ENCODE results near the gene SARM1.

SARM1 gene

GRCh38 chr17:28370744-28371103 is 770 bp upstream of the SARM1 start:
- H3K4me3 ChIP-seq (ENCODE audit: control insufficient read depth, low read depth, low read length), result no peak overlapping the region
- DNase-seq (ENCODE audit: low read depth), result no peak
- no peak for TF ChIP-seq CTCF (conservative IDR thresholded peaks at IDR 0.05; ENCODE audit: control insufficient read depth, insufficient read depth, low read depth, low read length)

DNA sequence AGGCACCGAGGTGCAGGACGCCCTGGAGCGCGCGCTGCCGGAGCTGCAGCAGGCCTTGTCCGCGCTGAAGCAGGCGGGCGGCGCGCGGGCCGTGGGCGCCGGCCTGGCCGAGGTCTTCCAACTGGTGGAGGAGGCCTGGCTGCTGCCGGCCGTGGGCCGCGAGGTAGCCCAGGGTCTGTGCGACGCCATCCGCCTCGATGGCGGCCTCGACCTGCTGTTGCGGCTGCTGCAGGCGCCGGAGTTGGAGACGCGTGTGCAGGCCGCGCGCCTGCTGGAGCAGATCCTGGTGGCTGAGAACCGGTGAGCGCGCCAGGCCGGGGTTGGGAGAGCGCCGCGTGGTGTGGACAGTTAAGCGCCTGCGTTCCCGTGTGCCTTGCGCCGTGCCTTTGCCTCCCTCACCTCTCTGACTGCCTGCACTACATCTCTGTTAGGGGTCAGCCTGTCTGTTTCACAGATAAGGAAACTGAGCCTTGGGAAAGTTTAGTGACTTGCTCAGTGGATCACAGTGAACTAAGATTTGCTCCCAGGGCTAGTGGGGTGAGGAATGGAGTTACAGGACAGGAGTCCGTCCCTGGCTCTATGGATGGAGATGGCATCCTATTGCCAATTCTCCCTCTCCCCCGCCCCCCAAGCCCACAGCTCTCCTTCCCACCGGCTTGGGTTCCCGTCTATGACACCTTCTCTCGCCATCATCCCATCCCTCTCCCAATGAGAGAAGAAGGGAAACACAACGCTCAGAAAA is 880 bp downstream of the SARM1 start:
- peak; percentile 21 for DNase-seq (ENCODE audit: low read depth)
- TF ChIP-seq CTCF (conservative IDR thresholded peaks at IDR 0.05; ENCODE audit: control insufficient read depth, insufficient read depth, low read depth, low read length), result no peak
- peak overlapping the region; percentile 34 for H3K4me3 ChIP-seq (ENCODE audit: control insufficient read depth, low read depth, low read length)

- no peak for TF ChIP-seq CTCF (conservative IDR thresholded peaks at IDR 0.05; ENCODE audit: control insufficient read depth, insufficient read depth, low read depth, low read length)
- peak overlapping the region; percentile 34 for H3K4me3 ChIP-seq (ENCODE audit: control insufficient read depth, low read depth, low read length)
- DNase-seq (ENCODE audit: low read depth), result no peak
Observed at GRCh38 chr17:28372945-28373274, 1.4 kb downstream of the SARM1 start.

GRCh38 chr17:28379814-28380801 is 8.6 kb downstream of the SARM1 start:
- DNase-seq (ENCODE audit: low read depth), result peak; percentile 49
- no peak overlapping the region for H3K4me3 ChIP-seq (ENCODE audit: control insufficient read depth, low read depth, low read length)
- TF ChIP-seq CTCF (conservative IDR thresholded peaks at IDR 0.05; ENCODE audit: control insufficient read depth, insufficient read depth, low read depth, low read length), result no peak

- no peak for DNase-seq (ENCODE audit: low read depth)
- no peak overlapping the region for H3K4me3 ChIP-seq (ENCODE audit: control insufficient read depth, low read depth, low read length)
- TF ChIP-seq CTCF (conservative IDR thresholded peaks at IDR 0.05; ENCODE audit: control insufficient read depth, insufficient read depth, low read depth, low read length), result no peak
Observed at GRCh38 chr17:28381141-28381825, 9.8 kb downstream of the SARM1 start.

DNA sequence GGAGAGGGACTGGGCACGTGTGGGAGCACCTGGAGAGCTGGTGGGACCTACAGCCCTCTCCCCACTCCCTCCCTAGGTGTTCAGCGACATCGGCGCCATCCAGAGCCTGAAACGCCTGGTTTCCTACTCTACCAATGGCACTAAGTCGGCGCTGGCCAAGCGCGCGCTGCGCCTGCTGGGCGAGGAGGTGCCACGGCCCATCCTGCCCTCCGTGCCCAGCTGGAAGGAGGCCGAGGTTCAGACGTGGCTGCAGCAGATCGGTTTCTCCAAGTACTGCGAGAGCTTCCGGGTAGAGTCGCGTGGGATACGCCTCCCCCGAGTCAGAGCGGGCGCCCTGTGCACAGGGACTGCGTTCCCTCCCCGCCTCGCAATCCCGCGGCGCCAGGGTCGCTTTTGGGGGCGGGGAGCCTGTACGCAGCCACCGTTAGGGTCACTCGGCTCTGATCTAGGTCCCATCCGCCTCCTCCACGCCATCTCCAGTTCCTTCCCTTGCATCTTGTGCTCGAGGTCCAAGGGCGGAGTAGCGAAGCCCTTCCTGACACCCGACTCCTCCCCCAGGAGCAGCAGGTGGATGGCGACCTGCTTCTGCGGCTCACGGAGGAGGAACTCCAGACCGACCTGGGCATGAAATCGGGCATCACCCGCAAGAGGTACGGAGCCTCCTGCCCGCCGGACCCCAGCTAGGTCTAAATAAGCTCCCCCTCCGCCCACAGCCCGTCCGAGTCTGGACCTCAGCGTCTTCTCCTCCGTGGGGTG is 13.0 kb downstream of the SARM1 start:
- H3K4me3 ChIP-seq (ENCODE audit: control insufficient read depth, low read depth, low read length), result no peak overlapping the region
- TF ChIP-seq CTCF (conservative IDR thresholded peaks at IDR 0.05; ENCODE audit: control insufficient read depth, insufficient read depth, low read depth, low read length), result no peak

More for the DNA sequence above, 13.0 kb downstream of the SARM1 start:
- no peak for DNase-seq (ENCODE audit: low read depth)

Data from fibroblast of mammary gland (primary cell).